Parathyroid adenoma (tissue), 2 donors: ENCODE data around the gene TGFB2.

Experiments used
- H2AFZ ChIP-seq: fragments of 300-600 bp; sonication (generic); one replicate; pipeline ENCODE4 v1.7.0; 2017; ENCODE audit warnings: antibody characterized with exemption, mild to moderate bottlenecking
- H3K27ac ChIP-seq: fragments of 300-600 bp; sonication (generic); one replicate; pipeline ENCODE4 v1.7.0; 2017
- H3K27me3 ChIP-seq: fragments of 300-600 bp; sonication (generic); one replicate; pipeline ENCODE4 v1.7.0; 2017; ENCODE audit warnings: low read length; ENCODE audit not compliant: control insufficient read depth, insufficient read depth
- H3K36me3 ChIP-seq: fragments of 300-600 bp; sonication (generic); one replicate; pipeline ENCODE4 v1.7.0; 2017; ENCODE audit warnings: low read length; ENCODE audit not compliant: control insufficient read depth, insufficient read depth
- H3K4me1 ChIP-seq: fragments of 300-600 bp; sonication (generic); one replicate; pipeline ENCODE4 v1.7.0; 2017; ENCODE audit warnings: control low read depth
- H3K4me2 ChIP-seq: fragments of 300-600 bp; sonication (generic); one replicate; pipeline ENCODE4 v1.7.0; 2017; ENCODE audit warnings: low read length
- H3K4me3 ChIP-seq: fragments of 300-600 bp; sonication (generic); one replicate; pipeline ENCODE4 v1.7.0; 2017; ENCODE audit warnings: low read depth, low read length
- H3K79me2 ChIP-seq: fragments of 300-600 bp; sonication (generic); one replicate; pipeline ENCODE4 v1.7.0; 2017; ENCODE audit warnings: control low read depth
- H3K9ac ChIP-seq: fragments of 300-600 bp; sonication (generic); one replicate; pipeline ENCODE4 v1.7.0; 2017; ENCODE audit warnings: mild to moderate bottlenecking
- H3K9me3 ChIP-seq: fragments of 300-600 bp; sonication (generic); one replicate; pipeline ENCODE4 v1.7.0; 2017; ENCODE audit warnings: low read length; ENCODE audit not compliant: control insufficient read depth
- CTCF ChIP-seq: fragments of 300-600 bp; sonication (generic); IDR thresholded peaks from one replicate; pipeline ENCODE4 v1.7.0; 2017; ENCODE audit warnings: antibody characterized with exemption, mild to moderate bottlenecking
- donor health status: primary hyperparathyroidism.

The TGFB2 gene

GRCh38 chr1:218371927-218372672, 27.0 kb downstream of the TGFB2 start:
- no peak overlapping the region for H2AFZ ChIP-seq
- no peaks in the 10 kb centered on the region for H3K27me3 ChIP-seq
- no peaks in the 10 kb centered on the region for H3K79me2 ChIP-seq
- H3K36me3 ChIP-seq = no peaks in the 10 kb centered on the region
- H3K4me3 ChIP-seq = no peak overlapping the region
- H3K4me2 ChIP-seq = no peak overlapping the region
- TF ChIP-seq CTCF = no peak
- H3K27ac ChIP-seq = no peak overlapping the region
- H3K9me3 ChIP-seq = no peaks in the 10 kb centered on the region
- H3K9ac ChIP-seq = no peak overlapping the region
- no peaks in the 10 kb centered on the region for H3K4me1 ChIP-seq

GRCh38 chr1:218374401-218375353, 29.5 kb downstream of the TGFB2 start:
- no peaks in the 10 kb centered on the region for H3K4me1 ChIP-seq
- H3K4me3 ChIP-seq = no peak overlapping the region
- no peaks in the 10 kb centered on the region for H3K79me2 ChIP-seq
- no peak for TF ChIP-seq CTCF
- H3K27ac ChIP-seq = no peak overlapping the region
- H3K36me3 ChIP-seq = no peaks in the 10 kb centered on the region
- H3K4me2 ChIP-seq = no peak overlapping the region
- no peaks in the 10 kb centered on the region for H3K27me3 ChIP-seq
- no peaks in the 10 kb centered on the region for H3K9me3 ChIP-seq
- no peak overlapping the region for H2AFZ ChIP-seq
- H3K9ac ChIP-seq = no peak overlapping the region

- H3K27me3 ChIP-seq = no peaks in the 10 kb centered on the region
- H3K9me3 ChIP-seq = no peaks in the 10 kb centered on the region
- no peak overlapping the region for H3K9ac ChIP-seq
- no peak overlapping the region for H3K4me2 ChIP-seq
- no peak overlapping the region for H3K27ac ChIP-seq
- no peaks in the 10 kb centered on the region for H3K79me2 ChIP-seq
- H3K4me3 ChIP-seq = no peak overlapping the region
- no peaks in the 10 kb centered on the region for H3K4me1 ChIP-seq
- H3K36me3 ChIP-seq = no peaks in the 10 kb centered on the region
- H2AFZ ChIP-seq = no peak overlapping the region
- no peak for TF ChIP-seq CTCF
These were observed 31.6 kb downstream of the TGFB2 start for GRCh38 chr1:218376722-218377121.

GRCh38 chr1:218377143-218377660, 32.1 kb downstream of the TGFB2 start:
- no peaks in the 10 kb centered on the region for H3K4me1 ChIP-seq
- no peak overlapping the region for H3K4me3 ChIP-seq
- no peaks in the 10 kb centered on the region for H3K27me3 ChIP-seq
- no peaks in the 10 kb centered on the region for H3K36me3 ChIP-seq
- no peak overlapping the region for H3K9ac ChIP-seq
- H3K4me2 ChIP-seq = no peak overlapping the region
- no peak for TF ChIP-seq CTCF
- H3K27ac ChIP-seq = no peak overlapping the region
- H2AFZ ChIP-seq = no peak overlapping the region
- H3K79me2 ChIP-seq = no peaks in the 10 kb centered on the region
- no peaks in the 10 kb centered on the region for H3K9me3 ChIP-seq
